Fibroblast of lung (primary cell): ENCODE results near the gene CRISP3. TPM values are rescaled to one million over a fixed set of nuclear protein-coding genes. Genes with fewer than 3 reads are reported as not detected.

Source experiments
- DNase-seq, 2 donors: peaks; one replicate each; pipeline versions ENCODE4 v3.0.0 to v3.0.0-alpha.2; 2010; ENCODE audit warnings: low read depth in 2 of 2
- H2AFZ ChIP-seq: 2 replicates; pipeline ENCODE4 v1.5.1; 2012; ENCODE audit warnings: low read length, control low read depth, inconsistent platforms
- H3K27ac ChIP-seq: 2 replicates; pipeline ENCODE4 v1.5.1; 2011; ENCODE audit warnings: low read length, control low read depth; ENCODE audit not compliant: insufficient read depth
- H3K27me3 ChIP-seq: 2 replicates; pipeline ENCODE4 v1.5.1; 2011; ENCODE audit warnings: mild to moderate bottlenecking, low read length; ENCODE audit not compliant: control insufficient read depth, insufficient read depth
- H3K36me3 ChIP-seq: 2 replicates; pipeline ENCODE4 v1.5.1; 2011; ENCODE audit warnings: low read length; ENCODE audit not compliant: control insufficient read depth, insufficient read depth
- H3K4me1 ChIP-seq: 2 replicates; pipeline ENCODE4 v1.5.1; 2011; ENCODE audit warnings: low read length; ENCODE audit not compliant: control insufficient read depth, insufficient read depth; ENCODE audit errors: extremely low read depth
- H3K4me2 ChIP-seq: 2 replicates; pipeline ENCODE4 v1.5.1; 2011; ENCODE audit warnings: low read length, control low read depth; ENCODE audit not compliant: insufficient read depth; ENCODE audit errors: extremely low read depth
- H3K4me3 ChIP-seq, 4 experiments: fragments of 200-600 bp in 1 of 4; sonication (generic) in 1 of 4; replicated peaks in 1 of 4; 2 replicates each; pipeline ENCODE4 v1.5.1; 2011 to 2016; ENCODE audit warnings: low read length in 4 of 4, low read depth in 3 of 4, mild to moderate bottlenecking in 3 of 4, control low read depth in 2 of 4, inconsistent platforms in 1 of 4, mixed read lengths in 1 of 4; ENCODE audit not compliant: insufficient read depth in 1 of 4; ENCODE audit errors: control extremely low read depth in 1 of 4
- H3K79me2 ChIP-seq: 2 replicates; pipeline ENCODE4 v1.5.1; 2012; ENCODE audit warnings: mild to moderate bottlenecking, low read length, inconsistent platforms; ENCODE audit not compliant: control insufficient read depth, insufficient read depth
- H3K9ac ChIP-seq: 2 replicates; pipeline ENCODE4 v1.5.1; 2011; ENCODE audit warnings: mild to moderate bottlenecking, low read length, control low read depth; ENCODE audit not compliant: insufficient read depth
- H3K9me3 ChIP-seq: 2 replicates; pipeline ENCODE4 v1.5.1; 2012; ENCODE audit warnings: low read depth, low read length; ENCODE audit not compliant: control insufficient read depth, insufficient read depth
- H4K20me1 ChIP-seq: 2 replicates; pipeline ENCODE4 v1.5.1; 2011; ENCODE audit warnings: low read length; ENCODE audit not compliant: control insufficient read depth, insufficient read depth; ENCODE audit errors: extremely low read depth
- EZH2 ChIP-seq: IDR thresholded peaks from 2 replicates; pipeline ENCODE4 v1.5.1; 2012; ENCODE audit warnings: low read length, control low read depth, mild to moderate bottlenecking; ENCODE audit errors: missing control alignments
- polyA plus RNA-seq, 2 donors: library from polyadenylated mRNA; depleted of rRNA in 1 of 2; stranded (reverse) in 1 of 2; unstranded in 1 of 2; fragments of >200 nt; gene quantifications; 2 replicates each; pipeline ENCODE4 v1.2.1, GENCODE V29; 2011 to 2012; ENCODE audit warnings: missing spikeins in 1 of 2
- total RNA-seq: library from RNA; depleted of rRNA; stranded (reverse); fragments of >200 nt; gene quantifications from 2 replicates; pipeline ENCODE4 v1.2.1, GENCODE V29; 2014
- TF ChIP-seq, protein P1 (sequence below), 2 donors: IDR thresholded peaks in 1 of 2; conservative IDR thresholded peaks in 1 of 2; 1 replicate in 1 of 2; 2 replicates in 1 of 2; pipeline ENCODE4 v1.5.1; 2011 to 2012; ENCODE audit warnings: low read length in 2 of 2, control low read depth in 1 of 2, inconsistent platforms in 1 of 2, low read depth in 1 of 2, mild to moderate bottlenecking in 1 of 2

The CRISP3 gene
- total and polyA plus RNA-seq, 2 donors (not counting 1 experiment from before 2014, with no cell fraction given): not detected

DNA sequence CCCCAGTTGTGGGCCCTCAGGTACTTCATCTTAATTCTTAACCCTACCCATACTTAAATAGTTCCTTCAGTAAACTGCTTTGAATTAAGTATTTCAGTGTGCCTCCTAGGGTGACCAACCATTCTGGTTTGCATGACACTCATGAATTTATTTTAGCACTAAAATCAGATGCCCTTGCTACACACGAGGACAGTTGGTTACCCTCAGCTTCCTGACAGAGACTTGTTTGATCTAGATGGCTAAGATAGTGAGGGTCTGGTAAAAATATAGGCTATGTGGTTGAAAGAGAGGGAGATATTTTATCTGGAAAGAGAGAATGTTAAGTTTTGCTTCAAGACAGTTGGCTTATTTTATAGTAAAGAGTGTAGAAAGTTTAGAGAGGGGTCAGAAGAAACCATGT is 32.3 kb upstream of the CRISP3 start:
- TF ChIP-seq, protein P1, sequence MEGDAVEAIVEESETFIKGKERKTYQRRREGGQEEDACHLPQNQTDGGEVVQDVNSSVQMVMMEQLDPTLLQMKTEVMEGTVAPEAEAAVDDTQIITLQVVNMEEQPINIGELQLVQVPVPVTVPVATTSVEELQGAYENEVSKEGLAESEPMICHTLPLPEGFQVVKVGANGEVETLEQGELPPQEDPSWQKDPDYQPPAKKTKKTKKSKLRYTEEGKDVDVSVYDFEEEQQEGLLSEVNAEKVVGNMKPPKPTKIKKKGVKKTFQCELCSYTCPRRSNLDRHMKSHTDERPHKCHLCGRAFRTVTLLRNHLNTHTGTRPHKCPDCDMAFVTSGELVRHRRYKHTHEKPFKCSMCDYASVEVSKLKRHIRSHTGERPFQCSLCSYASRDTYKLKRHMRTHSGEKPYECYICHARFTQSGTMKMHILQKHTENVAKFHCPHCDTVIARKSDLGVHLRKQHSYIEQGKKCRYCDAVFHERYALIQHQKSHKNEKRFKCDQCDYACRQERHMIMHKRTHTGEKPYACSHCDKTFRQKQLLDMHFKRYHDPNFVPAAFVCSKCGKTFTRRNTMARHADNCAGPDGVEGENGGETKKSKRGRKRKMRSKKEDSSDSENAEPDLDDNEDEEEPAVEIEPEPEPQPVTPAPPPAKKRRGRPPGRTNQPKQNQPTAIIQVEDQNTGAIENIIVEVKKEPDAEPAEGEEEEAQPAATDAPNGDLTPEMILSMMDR (conservative IDR thresholded peaks at IDR 0.05 in 1 of 2, IDR thresholded peaks at IDR 0.05 in 1 of 2; ENCODE audit: low read depth in 1 of 2, low read length in 2 of 2): no peak
- no peak for TF ChIP-seq EZH2
- DNase-seq: no peak
- Histone ChIP-seq H3K9me3 (no peaks in the 10 kb centered on the region), H3K27ac (no peak overlapping the region), H4K20me1 (no peaks in the 10 kb centered on the region), H3K27me3 (no peaks in the 10 kb centered on the region), H3K36me3 (no peaks in the 10 kb centered on the region), H3K4me1 (no peaks in the 10 kb centered on the region), H3K79me2 (no peaks in the 10 kb centered on the region), H2AFZ (no peak overlapping the region), H3K9ac (no peak overlapping the region), H3K4me2 (no peak overlapping the region), H3K4me3 (no peak overlapping the region)

DNA sequence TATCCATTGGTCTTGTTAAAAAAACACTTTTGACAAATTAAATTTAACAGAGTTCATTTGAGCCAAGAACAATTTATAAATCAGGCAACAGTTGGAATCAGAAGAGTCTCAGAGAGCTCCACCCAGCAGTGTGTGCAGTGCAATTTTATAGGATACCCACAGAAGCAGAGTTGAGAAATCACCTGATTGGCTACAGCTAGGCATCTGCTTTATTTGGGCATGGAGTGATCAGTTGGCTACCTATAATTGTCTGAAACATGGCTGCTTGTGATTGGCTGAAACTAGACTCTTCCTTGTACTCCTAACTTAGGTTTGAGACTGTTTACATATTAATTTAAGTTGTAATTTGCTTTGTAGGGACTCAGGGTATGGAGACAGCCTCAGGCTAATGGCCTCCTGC is 30.9 kb upstream of the CRISP3 start:
- Histone ChIP-seq H3K27ac (no peak overlapping the region), H3K79me2 (no peaks in the 10 kb centered on the region), H3K9me3 (no peaks in the 10 kb centered on the region), H2AFZ (no peak overlapping the region), H3K27me3 (no peaks in the 10 kb centered on the region), H3K36me3 (no peaks in the 10 kb centered on the region), H3K4me1 (no peaks in the 10 kb centered on the region), H4K20me1 (no peaks in the 10 kb centered on the region), H3K9ac (no peak overlapping the region), H3K4me2 (no peak overlapping the region), H3K4me3 (no peak overlapping the region)
- DNase-seq: no peak
- TF ChIP-seq, protein P1 (conservative IDR thresholded peaks at IDR 0.05 in 1 of 2, IDR thresholded peaks at IDR 0.05 in 1 of 2; ENCODE audit: low read depth in 1 of 2, low read length in 2 of 2): no peak
- no peak for TF ChIP-seq EZH2

DNA sequence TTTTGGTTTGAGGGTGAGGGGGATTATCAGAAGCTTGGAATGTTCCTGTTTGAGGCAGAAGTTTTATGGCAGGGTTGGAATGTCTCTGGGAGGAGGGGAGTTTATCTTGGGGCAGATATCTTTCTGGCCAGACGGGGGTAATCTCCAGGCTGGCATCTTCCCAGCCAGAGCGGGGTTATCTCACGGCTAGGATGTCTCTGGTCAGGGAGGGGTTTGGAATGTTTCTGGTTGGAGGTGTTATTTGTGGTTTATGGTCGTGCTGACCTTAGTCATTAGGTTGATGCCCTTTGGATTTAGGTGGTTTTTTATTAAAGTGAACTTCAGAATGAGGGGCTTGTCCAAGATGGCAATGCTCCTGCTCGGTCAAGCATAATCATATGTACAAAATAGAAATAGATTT is 28.1 kb upstream of the CRISP3 start:
- H3K27me3 ChIP-seq: no peaks in the 10 kb centered on the region
- TF ChIP-seq, protein P1 (conservative IDR thresholded peaks at IDR 0.05 in 1 of 2, IDR thresholded peaks at IDR 0.05 in 1 of 2; ENCODE audit: low read depth in 1 of 2, low read length in 2 of 2): no peak
- no peak for TF ChIP-seq EZH2
- H4K20me1 ChIP-seq: no peaks in the 10 kb centered on the region
- no peak overlapping the region for H3K4me3 ChIP-seq
- no peaks in the 10 kb centered on the region for H3K4me1 ChIP-seq
- no peaks in the 10 kb centered on the region for H3K79me2 ChIP-seq
- no peak overlapping the region for H2AFZ ChIP-seq
- H3K9ac ChIP-seq: no peak overlapping the region
- H3K36me3 ChIP-seq: no peaks in the 10 kb centered on the region
- no peak overlapping the region for H3K4me2 ChIP-seq
- no peaks in the 10 kb centered on the region for H3K9me3 ChIP-seq
- no peak overlapping the region for H3K27ac ChIP-seq
- no peak for DNase-seq
